Suprapubic skin (tissue), 4 donors: ENCODE measurements around the gene TRMT2B. TPM values are rescaled to one million over a fixed set of nuclear protein-coding genes. Genes with fewer than 3 reads are reported as not detected.
A peak's percentile ranks its signal among the peaks of the same experiment; 100 is the strongest.
"Not testable (repeated sequence)": the region's sequence is repeated elsewhere in the genome, so short reads cannot be mapped to it uniquely, and the experiment has no call there.

Experiments
- DNase-seq, 2 donors: peaks; one replicate each; pipeline ENCODE4 v3.0.0-alpha.2; 2019; ENCODE audit warnings: low spot score in 2 of 2
- H3K27ac ChIP-seq: fragments of 200-600 bp; sonication (generic); one replicate; pipeline ENCODE4 v1.5.1; 2019
- H3K27me3 ChIP-seq: fragments of 200-600 bp; sonication (generic); one replicate; pipeline ENCODE4 v1.5.1; 2019
- H3K36me3 ChIP-seq: fragments of 200-600 bp; sonication (generic); one replicate; pipeline ENCODE4 v1.5.1; 2019
- H3K4me1 ChIP-seq: fragments of 200-600 bp; sonication (generic); one replicate; pipeline ENCODE4 v1.5.1; 2019
- H3K4me3 ChIP-seq: fragments of 200-600 bp; sonication (generic); one replicate; pipeline ENCODE4 v1.5.1; 2019; ENCODE audit warnings: mild to moderate bottlenecking
- H3K9me3 ChIP-seq: fragments of 200-600 bp; sonication (generic); one replicate; pipeline ENCODE4 v1.5.1; 2019
- EP300 ChIP-seq: sonication (generic); formaldehyde crosslinking; IDR thresholded peaks from one replicate; pipeline ENCODE4 v1.6.1; 2017; ENCODE audit warnings: antibody characterized with exemption
- POLR2A ChIP-seq, 2 donors: fragments of 450-650 bp; IDR thresholded peaks; one replicate each; pipeline ENCODE4 v1.6.1; 2017; ENCODE audit warnings: antibody characterized with exemption in 2 of 2, mild to moderate bottlenecking in 2 of 2, moderate library complexity in 2 of 2
- POLR2AphosphoS5 ChIP-seq, 3 donors: sonication (generic); formaldehyde crosslinking; IDR thresholded peaks; one replicate each; pipeline ENCODE4 v1.6.1; 2017; ENCODE audit warnings: antibody characterized with exemption in 3 of 3
- WGBS: methylation state at CpG from one replicate; pipeline ENCODE4 v1.1.5; 2018; 5-methylcytosine and 5-hydroxymethylcytosine counted together
- total RNA-seq, 4 donors: library from RNA; depleted of rRNA; stranded (reverse); fragments of >200 nt; gene quantifications; one replicate each; pipeline ENCODE4 v1.1.0, GENCODE V29; 2016
- TF ChIP-seq, protein P1 (sequence below), 2 donors: fragments of 200-600 bp in 1 of 2; fragments of 450-650 bp in 1 of 2; sonication (generic) in 1 of 2; IDR thresholded peaks; one replicate each; pipeline ENCODE4 v1.5.1; 2016 to 2019; ENCODE audit warnings: antibody characterized with exemption in 2 of 2, mild to moderate bottlenecking in 1 of 2, moderate library complexity in 1 of 2

Gene TRMT2B
- total RNA-seq, 4 donors from 2014 or later: 13.6 to 34.8 (median 19.0) TPM

DNA sequence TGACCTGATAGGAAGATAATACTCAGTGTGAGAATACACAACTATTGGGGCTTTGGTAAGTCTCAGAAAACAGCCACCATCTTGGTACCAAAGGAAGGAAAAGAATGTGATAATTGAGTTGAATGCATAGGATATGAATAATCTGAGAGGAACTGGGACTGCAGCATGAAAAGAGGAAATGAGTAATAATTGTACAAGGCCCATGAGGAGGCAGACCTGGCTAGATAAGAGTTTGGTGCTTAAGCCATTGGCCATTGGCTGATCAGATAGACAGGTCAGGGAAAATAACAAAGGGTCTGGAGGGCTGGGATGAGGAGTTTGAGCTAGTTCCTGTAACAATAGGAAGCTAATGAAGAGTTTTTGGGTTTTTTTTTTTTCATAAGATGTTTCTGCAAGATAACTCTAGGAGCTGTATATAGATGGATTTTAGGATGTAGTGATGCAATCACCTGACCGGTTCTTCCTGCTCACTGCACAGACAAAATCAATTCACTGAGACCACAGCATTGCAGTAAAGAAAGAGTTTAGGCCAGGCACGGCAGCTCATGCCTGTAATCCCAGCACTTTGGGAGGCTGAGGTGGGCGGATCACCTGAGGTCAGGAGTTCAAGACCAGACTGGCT is 5.3 kb upstream of the TRMT2B start:
- Histone ChIP-seq H3K27me3 (no peaks in the 10 kb centered on the region), H3K4me1 (no peaks in the 10 kb centered on the region), H3K9me3 (no peaks in the 10 kb centered on the region), H3K4me3 (no peak overlapping the region), H3K27ac (no peak overlapping the region), H3K36me3 (no peaks in the 10 kb centered on the region)
- 80% methylated on average over 3 of the region's 3 CpGs for WGBS
- no peak for TF ChIP-seq EP300
- TF ChIP-seq, protein P1, sequence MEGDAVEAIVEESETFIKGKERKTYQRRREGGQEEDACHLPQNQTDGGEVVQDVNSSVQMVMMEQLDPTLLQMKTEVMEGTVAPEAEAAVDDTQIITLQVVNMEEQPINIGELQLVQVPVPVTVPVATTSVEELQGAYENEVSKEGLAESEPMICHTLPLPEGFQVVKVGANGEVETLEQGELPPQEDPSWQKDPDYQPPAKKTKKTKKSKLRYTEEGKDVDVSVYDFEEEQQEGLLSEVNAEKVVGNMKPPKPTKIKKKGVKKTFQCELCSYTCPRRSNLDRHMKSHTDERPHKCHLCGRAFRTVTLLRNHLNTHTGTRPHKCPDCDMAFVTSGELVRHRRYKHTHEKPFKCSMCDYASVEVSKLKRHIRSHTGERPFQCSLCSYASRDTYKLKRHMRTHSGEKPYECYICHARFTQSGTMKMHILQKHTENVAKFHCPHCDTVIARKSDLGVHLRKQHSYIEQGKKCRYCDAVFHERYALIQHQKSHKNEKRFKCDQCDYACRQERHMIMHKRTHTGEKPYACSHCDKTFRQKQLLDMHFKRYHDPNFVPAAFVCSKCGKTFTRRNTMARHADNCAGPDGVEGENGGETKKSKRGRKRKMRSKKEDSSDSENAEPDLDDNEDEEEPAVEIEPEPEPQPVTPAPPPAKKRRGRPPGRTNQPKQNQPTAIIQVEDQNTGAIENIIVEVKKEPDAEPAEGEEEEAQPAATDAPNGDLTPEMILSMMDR (IDR thresholded peaks at IDR 0.05): no peak
- TF ChIP-seq POLR2A (IDR thresholded peaks at IDR 0.05): no peak
- no peak for TF ChIP-seq POLR2AphosphoS5 (IDR thresholded peaks at IDR 0.05)
- no peak for DNase-seq

DNA sequence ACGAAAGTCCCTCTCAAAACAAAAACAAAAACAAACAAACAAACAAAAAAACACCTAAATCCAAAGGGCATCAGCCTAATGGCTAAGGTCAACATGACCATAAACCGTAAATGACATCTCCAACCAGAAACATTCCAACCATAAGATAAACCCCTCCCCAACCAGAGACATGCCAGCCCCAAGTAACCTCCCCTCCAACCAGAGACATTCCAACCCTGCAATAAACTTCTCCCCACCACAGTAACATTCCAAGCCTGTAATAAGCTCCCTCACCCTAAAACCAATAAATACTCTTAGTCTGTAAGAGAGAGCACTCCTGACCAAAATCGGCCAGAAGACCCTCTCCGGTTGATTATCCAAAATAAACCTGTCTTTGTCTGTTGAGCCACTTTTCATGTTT is 4.6 kb upstream of the TRMT2B start:
- DNase-seq, H3K4me1 ChIP-seq, H3K36me3 ChIP-seq, H3K27me3 ChIP-seq, H3K9me3 ChIP-seq, H3K4me3 ChIP-seq, H3K27ac ChIP-seq: not testable (repeated sequence)
- WGBS: 76% methylated on average over 4 of the region's 4 CpGs

DNA sequence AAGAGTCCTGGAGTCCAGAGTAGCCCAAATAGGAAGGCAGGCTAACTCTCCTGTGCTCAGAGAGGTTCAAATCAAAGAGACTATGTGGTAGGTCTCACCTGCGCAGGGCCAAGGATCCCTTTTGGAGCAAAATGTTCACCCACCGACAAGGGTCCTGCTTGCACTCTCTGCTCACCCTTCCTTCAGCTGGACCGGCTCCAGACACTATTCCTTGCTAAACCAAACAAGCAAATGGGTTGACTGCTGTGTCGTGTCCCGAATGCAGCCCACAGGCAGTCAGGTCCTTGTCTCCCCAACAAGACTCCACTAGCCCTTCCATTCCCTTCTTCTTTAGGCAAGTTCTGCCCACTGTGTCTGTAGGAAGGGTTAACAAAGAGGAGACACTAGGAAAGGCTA is 760 bp downstream of the TRMT2B start:
- Histone ChIP-seq H3K4me1 (peaks cover 5% of the 10 kb centered on the region), H3K27me3 (no peaks in the 10 kb centered on the region), H3K36me3 (no peaks in the 10 kb centered on the region), H3K9me3 (no peaks in the 10 kb centered on the region), H3K4me3 (peak overlapping the region; percentile 62), H3K27ac (peak overlapping the region; percentile 94)
- TF ChIP-seq POLR2A (IDR thresholded peaks at IDR 0.05) (no peak), POLR2AphosphoS5 (IDR thresholded peaks at IDR 0.05) (no peak), EP300 (no peak)
- TF ChIP-seq, protein P1 (IDR thresholded peaks at IDR 0.05): no peak
- 47% methylated on average over 5 of the region's 5 CpGs for WGBS
- peak in 1 of 2 donors; percentile 56 for DNase-seq

DNA sequence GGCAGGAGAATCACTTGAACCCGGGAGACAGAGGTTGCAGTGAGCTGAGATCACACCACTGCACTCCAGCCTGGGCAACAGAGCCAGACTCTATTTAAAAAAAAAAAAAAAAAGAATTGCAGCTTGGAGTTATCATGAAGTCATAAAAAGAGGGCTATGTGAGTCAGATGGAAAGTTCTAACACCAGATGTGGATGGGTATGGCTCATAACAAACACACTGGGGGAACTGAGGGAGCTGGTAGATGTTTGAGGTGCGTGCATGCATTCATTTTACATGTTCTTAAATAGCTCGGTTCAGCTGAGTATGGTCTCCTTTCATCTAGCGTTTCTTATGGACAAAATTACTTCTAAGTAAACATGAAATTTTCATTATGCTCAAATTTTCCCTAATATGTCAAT is 11.7 kb downstream of the TRMT2B start:
- no peaks in the 10 kb centered on the region for H3K4me1 ChIP-seq
- H3K27me3 ChIP-seq: no peaks in the 10 kb centered on the region
- WGBS: 72% methylated on average over 4 of the region's 4 CpGs
- no peak overlapping the region for H3K4me3 ChIP-seq
- no peaks in the 10 kb centered on the region for H3K9me3 ChIP-seq
- H3K27ac ChIP-seq: no peak overlapping the region
- H3K36me3 ChIP-seq: peaks cover 15% of the 10 kb centered on the region
- DNase-seq: no peak
- TF ChIP-seq EP300: no peak
- TF ChIP-seq, protein P1 (IDR thresholded peaks at IDR 0.05): no peak

DNA sequence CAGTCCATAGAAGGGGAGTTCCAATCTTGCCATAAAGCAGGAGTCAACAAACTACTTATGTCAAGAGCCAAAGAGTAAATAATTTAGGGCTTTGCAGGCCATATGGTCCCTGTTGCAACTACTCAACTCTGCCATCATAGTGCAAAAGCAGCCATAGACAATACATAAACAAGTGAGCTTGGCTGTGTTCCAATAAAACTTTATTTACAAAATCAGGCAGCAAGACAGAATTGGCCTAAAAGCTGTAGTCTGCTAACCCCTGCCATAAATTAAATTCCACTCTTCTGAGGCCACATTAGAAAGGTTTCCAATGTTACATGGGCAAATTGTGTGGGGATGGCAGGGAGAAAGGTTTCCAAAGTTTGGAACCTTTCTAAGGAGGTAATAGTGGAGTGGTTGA is 14.7 kb downstream of the TRMT2B start:
- TF ChIP-seq POLR2A (IDR thresholded peaks at IDR 0.05) (no peak), EP300 (no peak), POLR2AphosphoS5 (IDR thresholded peaks at IDR 0.05) (no peak)
- TF ChIP-seq, protein P1 (IDR thresholded peaks at IDR 0.05): no peak
- Histone ChIP-seq H3K4me1 (no peaks in the 10 kb centered on the region), H3K36me3 (peaks cover 22% of the 10 kb centered on the region), H3K27me3 (no peaks in the 10 kb centered on the region), H3K27ac (no peak overlapping the region), H3K9me3 (no peaks in the 10 kb centered on the region), H3K4me3 (no peak overlapping the region)
- no peak for DNase-seq

DNA sequence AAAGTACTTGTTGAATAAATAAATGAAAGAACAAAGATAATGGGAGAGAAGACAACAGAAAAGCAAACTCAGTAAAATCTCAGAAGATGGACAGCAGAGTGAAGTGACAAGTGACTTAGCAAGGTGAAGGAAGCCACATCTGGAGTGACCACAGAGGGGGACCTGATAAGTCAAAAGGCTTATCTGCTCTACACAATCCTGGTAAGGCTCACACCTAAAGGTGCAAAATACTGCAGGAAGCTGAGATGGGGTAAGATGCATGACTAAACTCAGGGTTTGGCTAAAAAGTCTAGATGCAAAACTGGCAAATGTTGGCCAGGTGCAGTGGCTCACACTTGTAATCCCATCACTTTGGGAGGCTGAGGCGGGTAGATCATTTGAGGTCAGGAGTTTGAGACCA is 22.2 kb downstream of the TRMT2B start:
- no peak for TF ChIP-seq EP300
- no peak for TF ChIP-seq POLR2A (IDR thresholded peaks at IDR 0.05)
- TF ChIP-seq POLR2AphosphoS5 (IDR thresholded peaks at IDR 0.05): no peak
- TF ChIP-seq, protein P1 (IDR thresholded peaks at IDR 0.05): no peak
- no peaks in the 10 kb centered on the region for H3K27me3 ChIP-seq
- no peak overlapping the region for H3K27ac ChIP-seq
- no peaks in the 10 kb centered on the region for H3K9me3 ChIP-seq
- no peak for DNase-seq
- H3K4me1 ChIP-seq: no peaks in the 10 kb centered on the region
- H3K4me3 ChIP-seq: no peak overlapping the region
- H3K36me3 ChIP-seq: peaks cover 12% of the 10 kb centered on the region
- WGBS: 77% methylated on average over 1 of the region's 1 CpG
